HTERT RPE-1 (cell line): Measurements from ENCODE around the gene GUK1.
"Not testable (repeated sequence)": the region's sequence is repeated elsewhere in the genome, so short reads cannot be mapped to it uniquely, and the experiment has no call there.

ENCODE experiments used
- in situ Hi-C: fragments of 300-500 bp; cut with MboI; formaldehyde crosslinking; loops from 4 replicates; pipeline ENCODE4 v1.14.3; 2020; ENCODE audit warnings: low sequenced_read_pairs

Gene GUK1

GRCh38 chr1:228104526-228105269, 35.4 kb upstream of the GUK1 start:
- in situ Hi-C loops: no loop called here

GRCh38 chr1:228105270-228105995, 34.6 kb upstream of the GUK1 start:
- in situ Hi-C loops: no loop called here

- in situ Hi-C loops: no loop called here
Observed at GRCh38 chr1:228105996-228106799, 33.9 kb upstream of the GUK1 start.

- in situ Hi-C loops: no loop called here
Observed at GRCh38 chr1:228106800-228107054, 33.4 kb upstream of the GUK1 start.

GRCh38 chr1:228107636-228108035, 32.4 kb upstream of the GUK1 start:
- in situ Hi-C loops: no loop called here

GRCh38 chr1:228108055-228108690, 31.9 kb upstream of the GUK1 start:
- in situ Hi-C loops: no loop called here

GRCh38 chr1:228108742-228109072, 31.4 kb upstream of the GUK1 start:
- in situ Hi-C loops: no loop called here

- in situ Hi-C loops: no loop called here
Observed at GRCh38 chr1:228109073-228109961, 30.8 kb upstream of the GUK1 start, which contains the start of gene MRPL55. MRPL55 (minus strand) TSS chr1:228109299; CDS start chr1:228108260, 1,039 bp downstream.

- in situ Hi-C loops: no loop called here
Observed at GRCh38 chr1:228109962-228110488, 30.1 kb upstream of the GUK1 start.

- in situ Hi-C loops: no loop called here
Observed at GRCh38 chr1:228110556-228110955, 29.5 kb upstream of the GUK1 start.

GRCh38 chr1:228111315-228111714, 28.8 kb upstream of the GUK1 start:
- in situ Hi-C loops: not testable (repeated sequence)

- in situ Hi-C loops: no loop called here
Observed at GRCh38 chr1:228112167-228112566, 27.9 kb upstream of the GUK1 start.

- in situ Hi-C loops: no loop called here
Observed at GRCh38 chr1:228112617-228113016, 27.5 kb upstream of the GUK1 start.

- in situ Hi-C loops: no loop called here
Observed at GRCh38 chr1:228114827-228115226, 25.3 kb upstream of the GUK1 start.

GRCh38 chr1:228117335-228117734, 22.7 kb upstream of the GUK1 start:
- in situ Hi-C loops: no loop called here

GRCh38 chr1:228118040-228118439, 22.0 kb upstream of the GUK1 start:
- in situ Hi-C loops: no loop called here

- in situ Hi-C loops: no loop called here
Observed at GRCh38 chr1:228120351-228120750, 19.7 kb upstream of the GUK1 start.

GRCh38 chr1:228120857-228121489, 19.1 kb upstream of the GUK1 start:
- in situ Hi-C loops: no loop called here

- in situ Hi-C loops: no loop called here
Observed at GRCh38 chr1:228122921-228123441, 17.1 kb upstream of the GUK1 start.
